GM18870 (cell line): ENCODE data around the gene SLC38A10.
"Not testable (repeated sequence)": the region's sequence is repeated elsewhere in the genome, so short reads cannot be mapped to it uniquely, and the experiment has no call there.

Experiments
- ATAC-seq: cut with Tn5 transposase; IDR thresholded peaks from one replicate; pipeline ENCODE4 v1.9.1; 2021; ENCODE audit warnings: moderate library complexity; ENCODE audit not compliant: unreplicated experiment

Gene SLC38A10

DNA sequence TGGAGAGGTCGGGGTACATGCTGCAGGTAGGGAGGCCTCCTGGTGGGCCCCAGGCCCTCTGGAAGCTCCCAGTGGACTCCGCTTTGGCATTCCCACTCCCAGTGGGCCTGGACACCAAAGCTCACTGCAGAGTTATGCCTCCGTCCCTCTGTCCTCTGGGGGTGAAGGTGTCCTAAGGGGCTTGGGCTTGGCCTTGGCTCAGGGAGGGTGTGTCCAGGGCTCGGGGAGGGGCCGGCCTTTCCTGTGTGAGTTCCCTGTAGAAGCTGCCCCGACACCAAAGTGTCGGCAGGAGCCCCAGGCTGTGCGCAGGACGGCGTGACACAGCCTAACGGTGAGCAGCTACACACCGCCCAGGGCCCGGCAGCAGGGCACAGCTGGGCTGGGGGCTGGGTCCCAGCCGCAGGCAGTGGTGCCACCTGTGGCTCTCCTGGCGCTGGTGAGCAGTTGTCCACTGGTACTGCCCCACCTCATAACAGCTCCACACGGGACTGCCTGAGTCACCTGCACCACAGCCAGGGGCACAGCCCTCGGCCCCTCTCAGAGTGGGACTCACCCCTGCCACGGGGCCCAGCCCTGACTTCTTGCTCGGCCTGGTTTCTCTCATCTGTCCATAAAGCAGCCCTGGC is 62.4 kb downstream of the SLC38A10 start:
- ATAC-seq = no peak

DNA sequence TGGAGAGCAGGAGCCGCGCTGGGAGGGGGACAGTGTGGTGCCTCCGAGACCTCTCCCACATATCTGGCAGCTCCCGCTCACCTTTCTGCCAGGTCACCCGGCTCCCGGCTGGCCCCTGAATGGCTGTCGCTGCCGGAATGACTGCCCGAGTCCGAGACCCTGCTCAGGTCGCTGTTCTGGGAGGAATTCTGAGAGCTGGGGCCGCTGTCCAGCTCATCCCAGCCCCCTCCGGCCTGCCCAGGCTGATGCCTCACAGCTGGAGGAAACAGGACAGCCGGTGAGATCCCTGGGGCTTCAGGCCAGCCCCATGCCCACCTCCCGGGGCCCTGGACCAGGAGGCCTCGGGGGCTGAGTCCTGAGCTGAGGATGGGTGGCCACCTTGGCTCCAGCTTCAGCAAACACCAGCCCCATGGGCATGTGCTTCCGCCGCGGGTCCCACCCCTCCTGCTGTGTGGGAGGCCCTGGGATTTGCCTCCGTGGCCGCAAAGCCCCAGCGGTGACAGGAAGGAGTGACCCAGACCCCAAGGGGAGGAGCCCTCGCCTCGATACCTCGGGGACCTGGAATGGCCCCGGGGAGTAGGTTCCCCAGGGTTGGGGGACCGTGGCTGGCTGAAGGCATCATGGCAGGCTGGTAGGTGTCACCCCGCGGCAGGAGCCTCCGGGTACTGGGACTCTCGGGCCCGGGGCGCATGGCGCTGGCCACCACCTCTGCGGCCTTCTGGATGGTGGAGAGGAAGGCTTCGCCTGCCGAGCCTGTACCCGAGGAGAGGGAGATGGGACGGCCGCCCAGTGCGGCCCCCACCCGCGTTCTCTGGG is 63.1 kb downstream of the SLC38A10 start:
- no peak for ATAC-seq

DNA sequence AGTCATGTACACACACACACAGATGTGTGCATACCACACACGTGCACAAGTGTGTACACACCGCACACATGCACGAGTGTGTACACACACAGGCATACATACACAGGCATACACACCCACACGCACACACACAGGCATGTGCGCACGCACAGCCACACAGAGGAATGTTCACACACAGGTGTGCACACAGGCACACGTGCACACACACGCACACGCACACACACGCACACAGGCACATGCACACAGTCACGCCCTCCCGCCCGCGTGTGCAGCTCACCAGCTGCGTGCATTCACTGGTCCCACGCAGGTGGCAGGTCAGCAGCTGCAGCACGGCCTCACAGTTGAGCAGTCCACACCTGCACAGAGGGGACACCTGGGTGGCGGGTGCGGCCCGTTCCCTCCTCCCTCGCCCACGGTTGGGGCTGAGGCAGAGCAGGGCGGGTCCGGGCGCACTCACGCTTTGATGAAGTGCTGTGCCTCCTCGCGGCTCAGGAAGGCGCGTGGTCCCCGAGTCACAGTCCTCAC is 63.9 kb downstream of the SLC38A10 start:
- no peak for ATAC-seq

DNA sequence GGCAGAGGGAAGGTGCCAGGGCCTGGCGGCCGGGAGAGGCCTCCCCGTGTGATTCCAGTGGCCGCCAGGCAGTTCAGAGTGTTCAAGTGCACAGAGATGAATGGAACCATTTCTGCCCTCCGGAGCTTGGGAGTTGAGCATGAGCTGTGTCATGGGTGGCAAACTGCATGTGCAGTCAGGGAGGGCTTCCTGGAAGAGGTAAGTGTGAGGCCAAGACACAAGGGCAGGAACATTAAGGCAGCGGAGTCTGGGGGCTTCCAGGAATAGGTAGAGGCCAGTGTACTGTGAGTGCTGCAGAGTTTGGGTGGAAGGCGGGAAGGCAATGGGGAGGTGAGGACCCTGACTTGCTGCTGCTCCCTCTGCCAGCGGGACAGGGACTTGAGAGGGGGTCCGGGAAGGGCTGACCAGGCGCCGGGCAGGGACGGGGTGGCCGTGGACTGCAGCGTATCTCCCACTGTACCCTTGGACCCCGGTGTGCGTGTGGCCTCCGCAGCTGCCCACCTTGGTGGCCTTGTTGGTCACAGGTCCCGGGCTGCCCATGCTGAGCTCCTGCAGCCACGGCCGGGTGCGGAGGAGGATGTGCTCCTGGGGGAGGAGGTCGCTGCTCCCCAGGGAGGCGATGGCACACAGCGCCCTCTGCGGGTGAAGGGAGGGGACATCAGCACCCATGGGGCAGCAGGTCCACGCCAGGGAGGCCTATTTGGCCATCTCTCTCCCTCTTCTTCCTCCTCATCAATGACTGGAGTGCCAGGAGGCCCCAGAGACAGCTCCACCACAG is 64.9 kb downstream of the SLC38A10 start:
- no peak for ATAC-seq

DNA sequence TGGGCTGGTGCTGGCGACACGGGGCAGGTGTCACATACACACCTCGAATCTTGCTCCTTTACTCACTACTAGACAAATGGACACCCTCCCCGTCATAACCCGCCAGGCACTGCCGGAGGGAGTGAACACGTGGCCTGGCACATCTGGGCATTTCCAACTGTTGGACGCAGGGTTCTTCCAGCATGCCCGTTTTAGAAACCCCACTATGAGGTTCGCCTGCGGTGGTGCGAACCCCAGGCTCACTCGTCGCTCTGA is 65.5 kb downstream of the SLC38A10 start:
- no peak for ATAC-seq

DNA sequence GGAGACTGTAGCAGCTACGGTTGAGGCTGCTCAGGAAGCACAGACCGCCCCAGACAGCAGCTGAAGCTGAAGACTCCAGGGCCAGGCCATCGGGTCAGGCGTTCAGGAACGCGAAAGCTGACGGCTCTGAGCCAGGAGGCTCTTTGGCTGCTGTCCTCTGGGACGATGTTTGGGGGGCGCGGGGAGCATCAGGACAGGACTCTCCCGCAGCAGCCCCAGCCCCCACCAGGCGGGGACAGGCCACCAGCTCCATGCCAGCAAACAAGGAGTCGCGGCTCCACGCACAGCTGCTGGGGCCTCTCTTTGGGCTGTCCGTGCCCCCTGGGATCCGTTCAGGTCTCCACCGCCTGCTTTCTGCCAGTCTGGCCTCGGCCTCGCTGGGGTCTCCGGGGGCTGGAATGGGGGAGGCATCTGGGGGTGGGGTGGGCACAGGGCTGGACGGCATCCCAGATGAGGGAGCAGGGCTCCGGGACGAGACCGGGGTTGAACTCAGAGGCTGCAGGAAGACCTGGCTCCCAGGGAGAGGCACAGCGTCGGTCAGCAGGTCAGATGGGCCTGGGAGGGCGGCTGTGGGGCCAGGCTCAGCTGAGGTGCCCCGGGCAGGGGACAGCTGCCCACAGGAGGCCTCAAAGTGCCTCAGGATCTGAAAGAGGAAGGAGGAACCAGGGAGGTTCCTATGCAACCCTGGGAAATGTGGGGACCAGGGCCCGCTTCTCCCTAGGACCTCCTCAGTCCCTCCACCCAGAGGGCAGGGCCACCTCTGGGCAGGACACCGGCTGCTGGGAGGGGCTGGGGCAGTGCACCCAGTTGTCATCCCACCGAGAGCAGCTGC is 66.1 kb downstream of the SLC38A10 start:
- ATAC-seq = no peak

DNA sequence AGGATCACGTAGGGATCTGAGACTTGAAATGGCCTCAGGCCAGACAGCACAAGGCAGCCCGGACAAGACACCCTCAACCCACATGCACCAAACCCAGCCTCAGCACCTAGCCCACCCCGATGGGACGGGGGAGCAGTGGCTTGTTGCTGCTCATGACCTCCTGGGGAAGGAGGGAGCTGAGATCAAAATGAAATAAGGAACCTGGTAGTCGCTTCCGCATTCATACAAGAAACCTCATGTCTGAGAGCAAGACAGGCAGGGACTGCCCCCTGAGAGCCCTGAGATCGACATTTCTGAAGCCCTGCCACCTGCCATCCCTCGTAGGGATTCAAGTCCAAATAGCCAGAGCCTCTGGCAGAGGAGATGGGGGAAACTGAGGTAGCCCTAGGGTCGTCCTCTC is 66.7 kb downstream of the SLC38A10 start:
- no peak for ATAC-seq

DNA sequence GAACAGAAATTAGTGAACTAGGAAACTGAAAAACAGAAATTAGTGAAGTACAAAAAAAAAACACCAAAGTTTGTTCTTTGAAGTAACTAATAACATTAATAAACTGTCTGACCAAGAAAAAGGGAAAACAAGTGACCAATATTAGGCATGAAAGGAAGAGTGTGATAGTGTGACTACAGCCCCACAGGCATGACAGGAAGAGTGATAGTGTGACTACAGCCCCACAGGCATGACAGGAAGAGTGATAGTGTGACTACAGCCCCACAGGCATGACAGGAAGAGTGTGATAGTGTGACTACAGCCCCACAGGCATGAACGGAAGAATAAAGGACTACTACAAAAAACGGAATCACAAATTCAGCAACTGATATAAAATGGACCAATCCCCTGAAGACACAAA is 67.5 kb downstream of the SLC38A10 start:
- not testable (repeated sequence) for ATAC-seq

DNA sequence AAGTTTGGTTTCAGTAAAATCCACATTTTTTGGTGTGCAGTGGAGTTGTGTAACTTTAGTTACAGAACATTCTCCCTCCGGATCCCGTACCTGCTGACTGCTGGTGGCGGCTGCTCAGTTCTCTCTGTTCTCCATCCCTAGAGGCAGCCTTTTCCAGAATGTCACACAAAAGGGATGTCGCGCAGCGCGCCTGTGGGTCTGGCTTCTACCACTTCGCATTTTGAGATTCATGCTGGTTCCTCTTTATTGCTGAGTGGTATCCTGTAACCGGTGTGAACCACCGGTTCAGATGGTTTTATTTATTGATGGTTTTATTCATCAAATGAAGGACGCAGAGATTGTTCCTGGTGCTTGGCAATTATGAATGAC is 71.4 kb downstream of the SLC38A10 start:
- no peak for ATAC-seq

DNA sequence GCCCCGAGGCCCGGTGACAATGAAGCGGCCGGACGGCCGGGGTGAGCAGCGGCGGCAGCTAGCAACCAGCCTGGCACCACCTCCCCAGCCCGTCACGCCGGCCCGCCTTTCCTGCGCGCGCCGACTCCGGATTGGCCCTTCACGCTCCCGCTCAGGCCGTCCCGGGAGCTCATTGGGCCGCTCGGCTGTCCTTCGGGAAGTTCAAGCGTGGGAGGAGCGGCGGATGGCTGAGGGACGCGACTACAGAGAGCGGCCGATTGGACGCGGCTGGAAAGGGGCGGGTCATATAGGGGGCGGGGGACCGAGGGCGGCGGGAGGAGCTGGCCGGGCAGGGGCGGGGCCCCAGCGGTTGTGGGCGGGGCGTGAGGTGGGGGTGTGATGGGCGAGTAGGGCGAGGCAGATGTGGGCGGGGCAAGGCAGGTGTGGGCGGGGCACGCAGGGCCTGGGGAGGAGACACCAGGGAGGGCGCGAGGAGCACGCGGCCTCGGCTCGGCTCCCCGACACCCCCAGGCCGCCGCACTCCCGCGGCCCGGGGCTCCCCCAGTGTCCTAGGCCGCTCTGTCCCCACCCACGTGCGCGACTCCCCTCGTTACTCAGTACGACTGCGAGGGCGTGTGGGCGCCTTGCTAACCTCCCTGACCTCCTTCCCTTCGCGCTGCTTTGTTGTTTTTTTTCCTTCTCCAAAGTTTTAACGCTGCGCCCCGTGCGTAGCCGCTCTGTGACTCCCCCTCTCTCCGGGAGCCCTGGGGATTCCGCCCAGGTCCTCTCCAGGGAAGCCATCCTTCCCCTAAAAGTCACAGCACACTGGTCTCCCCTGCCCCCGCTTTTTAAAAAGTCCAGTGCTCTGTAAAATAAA is 72.0 kb downstream of the SLC38A10 start, which contains the start of gene CEP131:
Gene CEP131 (minus strand): TSS at position 60 of the 856 bp plus-strand sequence. CDS start 2,909 bp downstream, outside the sequence.
- peak; percentile 69 for ATAC-seq

DNA sequence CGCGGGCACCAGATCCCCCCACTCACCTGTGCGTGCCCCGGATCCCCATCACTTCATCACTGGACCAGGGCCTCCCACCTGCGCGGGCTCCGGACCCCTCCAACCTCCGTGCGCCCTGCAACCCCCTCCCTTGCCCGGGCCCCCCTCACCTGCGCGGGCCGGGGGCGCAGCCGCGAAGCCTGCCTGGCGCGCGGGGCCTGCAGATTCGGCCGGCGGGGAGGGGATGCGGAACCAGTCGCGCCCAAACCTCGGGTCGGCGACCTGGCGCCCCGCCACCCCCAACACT is 72.5 kb downstream of the SLC38A10 start:
- ATAC-seq = peak; percentile 7

DNA sequence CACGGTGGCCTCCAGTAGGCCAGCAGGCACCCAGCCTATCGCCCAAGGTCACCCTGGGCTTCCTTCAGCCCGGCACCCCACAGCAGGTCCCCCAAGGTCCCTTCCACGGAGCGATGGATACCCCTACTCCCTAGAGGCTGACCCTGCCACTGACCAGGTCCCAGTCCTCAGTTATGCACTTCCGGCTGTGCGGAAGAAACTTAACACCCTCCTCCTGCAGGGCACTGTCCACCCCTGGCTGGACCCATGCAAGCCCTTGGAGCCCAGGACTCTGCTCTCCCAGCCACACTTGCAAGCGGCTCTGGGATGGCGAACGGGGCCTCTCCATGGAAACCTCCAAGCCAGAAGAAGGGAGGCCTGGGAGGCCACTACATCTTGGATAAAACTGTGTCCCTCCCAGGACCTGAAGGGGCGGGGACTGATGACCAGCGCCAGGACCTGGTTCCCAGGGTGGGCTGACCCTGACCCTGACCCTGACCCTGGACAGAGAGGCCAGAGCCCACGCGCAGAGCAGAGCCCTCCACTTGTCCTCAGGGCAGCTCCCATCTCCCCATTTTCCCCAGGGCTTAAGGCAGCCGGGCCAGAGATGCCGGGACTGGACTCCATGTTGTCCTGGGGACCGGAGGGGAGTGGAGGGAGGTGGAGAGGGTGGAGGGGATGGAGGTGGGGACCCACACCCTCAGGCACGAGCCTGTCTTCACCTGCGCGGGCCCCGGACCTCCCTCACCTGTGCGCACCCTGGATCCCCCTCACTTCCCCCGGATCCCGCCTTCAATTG is 73.1 kb downstream of the SLC38A10 start:
- ATAC-seq = no peak

DNA sequence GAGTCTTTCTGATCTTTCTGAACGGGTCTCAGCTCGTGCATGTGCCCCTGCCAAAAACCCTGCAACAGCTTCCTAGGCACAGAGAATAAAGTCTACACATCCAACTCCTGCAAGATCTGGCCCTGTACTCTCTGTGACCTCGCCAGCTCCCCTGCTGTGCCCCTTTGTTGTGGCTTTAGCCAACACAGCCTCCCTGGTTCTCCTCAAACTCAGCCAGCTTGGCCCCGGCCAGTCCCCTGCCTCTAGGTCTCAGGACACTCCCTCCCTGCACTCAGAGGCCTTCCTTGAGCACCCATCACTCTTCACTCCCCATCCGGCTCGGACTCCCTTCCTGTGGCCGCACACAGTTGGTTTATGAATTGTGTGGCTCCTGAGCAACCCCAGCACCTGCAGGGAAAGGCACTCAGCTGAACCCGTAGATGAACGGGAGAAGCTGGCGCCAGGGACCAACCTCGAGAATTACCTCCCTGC is 73.7 kb downstream of the SLC38A10 start:
- ATAC-seq = no peak

DNA sequence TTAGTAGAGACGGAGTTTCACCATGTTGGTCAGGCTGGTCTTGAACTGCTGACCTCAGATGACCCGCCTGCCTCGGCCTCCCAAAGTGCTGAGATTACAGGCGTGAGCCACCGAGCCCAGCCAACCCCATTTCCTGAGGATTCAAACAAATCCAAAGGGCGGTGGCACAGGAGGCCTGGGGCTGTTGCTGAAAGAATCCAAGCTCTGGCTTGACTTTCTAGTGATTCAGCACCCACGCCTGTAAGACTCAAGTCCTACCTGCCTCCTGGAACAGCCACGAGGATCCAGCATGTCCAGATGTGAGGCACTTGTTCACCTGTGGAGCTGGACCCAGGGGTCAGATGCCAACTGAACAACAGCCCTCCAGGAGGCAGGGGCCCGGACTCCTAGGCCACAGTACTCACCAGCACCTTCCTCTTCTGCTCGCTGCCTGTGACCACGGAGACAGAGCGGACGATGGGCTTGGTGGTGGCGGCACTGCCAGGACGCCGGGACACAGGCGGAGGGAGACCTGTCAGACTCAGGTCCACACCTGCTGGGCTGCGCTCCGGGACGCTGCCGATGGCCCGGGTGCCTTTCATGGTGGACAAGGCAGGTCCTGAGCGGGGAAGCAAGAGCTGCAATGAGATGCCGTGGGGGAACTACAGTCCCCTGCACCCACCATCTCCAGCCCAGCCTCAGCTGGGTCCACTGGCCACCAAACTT is 75.5 kb downstream of the SLC38A10 start:
- ATAC-seq = no peak

DNA sequence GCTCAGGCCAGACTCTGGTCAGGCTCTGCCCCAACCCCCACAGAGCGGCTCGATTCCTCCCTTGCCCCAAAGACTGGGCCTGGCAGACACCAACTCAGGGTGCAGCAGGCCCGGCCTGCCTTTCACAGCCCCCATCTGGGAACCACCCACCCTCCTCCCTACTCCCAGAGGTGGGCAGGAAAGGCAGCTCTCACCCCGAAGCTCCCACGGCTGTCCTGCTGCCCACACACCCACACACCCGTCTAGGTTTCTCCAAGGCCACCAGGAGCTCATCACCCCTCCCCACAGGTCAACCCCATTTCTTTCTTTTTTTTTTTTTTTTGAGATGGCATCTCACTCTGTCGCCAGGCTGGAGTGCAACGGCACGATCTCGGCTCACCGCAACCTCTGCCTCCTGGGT is 76.1 kb downstream of the SLC38A10 start:
- no peak for ATAC-seq

DNA sequence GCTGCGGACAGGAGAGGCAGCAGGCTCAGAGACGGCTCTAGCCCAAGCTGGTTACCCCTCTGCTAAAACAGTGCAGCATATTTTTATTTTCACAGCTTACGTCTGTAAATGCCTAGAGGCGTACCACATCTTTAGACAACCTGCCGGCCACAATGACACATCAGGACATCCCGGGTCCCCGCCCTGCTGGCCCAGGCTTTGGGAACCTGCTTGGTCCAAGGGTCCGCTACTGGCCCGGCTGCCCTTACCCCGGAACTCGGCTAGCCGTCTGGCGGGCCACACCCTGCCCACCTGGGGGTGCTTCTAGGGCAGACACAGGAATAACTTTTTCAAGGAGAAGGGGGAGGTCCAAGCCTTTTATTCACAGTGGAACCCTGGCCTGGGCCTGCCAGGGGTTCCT is 76.6 kb downstream of the SLC38A10 start:
- no peak for ATAC-seq

DNA sequence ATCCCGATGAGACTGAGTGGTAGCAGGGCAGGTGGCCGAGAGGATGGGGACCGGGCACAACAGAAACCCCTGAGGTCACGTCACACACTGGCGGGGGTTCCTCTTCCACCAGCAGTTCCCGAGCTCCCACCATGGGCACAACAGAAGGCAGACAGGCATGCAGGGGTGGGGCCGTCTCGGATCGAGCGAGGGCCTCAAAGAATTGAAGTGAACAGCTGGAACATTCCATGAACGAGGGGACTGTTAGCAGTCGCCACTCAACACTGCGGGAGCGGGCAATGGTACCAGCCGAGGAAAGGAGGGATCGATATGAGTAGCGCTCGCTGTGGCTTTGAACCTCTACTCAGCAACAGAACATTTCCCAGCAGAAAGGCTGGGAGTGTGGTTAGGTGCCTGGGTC is 77.6 kb downstream of the SLC38A10 start:
- ATAC-seq = no peak

DNA sequence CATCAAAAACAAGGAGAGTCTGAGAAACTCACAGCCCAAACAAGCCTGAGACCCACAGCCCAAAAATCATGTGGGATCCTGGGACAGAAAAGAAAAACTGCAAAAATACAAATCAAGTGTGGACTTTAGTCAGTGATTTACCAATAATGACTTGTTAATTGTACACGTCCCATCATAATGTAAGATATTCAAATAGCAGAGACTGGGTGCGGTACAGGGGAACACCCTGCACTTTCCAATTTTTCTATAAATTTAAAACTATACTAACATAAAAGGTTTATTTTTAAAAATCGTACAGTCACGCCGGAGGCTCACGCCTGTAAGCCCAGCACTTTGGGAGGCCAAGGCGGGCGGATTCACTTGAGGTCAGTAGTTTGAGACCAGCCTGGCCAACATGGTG is 81.1 kb downstream of the SLC38A10 start:
- ATAC-seq = no peak

DNA sequence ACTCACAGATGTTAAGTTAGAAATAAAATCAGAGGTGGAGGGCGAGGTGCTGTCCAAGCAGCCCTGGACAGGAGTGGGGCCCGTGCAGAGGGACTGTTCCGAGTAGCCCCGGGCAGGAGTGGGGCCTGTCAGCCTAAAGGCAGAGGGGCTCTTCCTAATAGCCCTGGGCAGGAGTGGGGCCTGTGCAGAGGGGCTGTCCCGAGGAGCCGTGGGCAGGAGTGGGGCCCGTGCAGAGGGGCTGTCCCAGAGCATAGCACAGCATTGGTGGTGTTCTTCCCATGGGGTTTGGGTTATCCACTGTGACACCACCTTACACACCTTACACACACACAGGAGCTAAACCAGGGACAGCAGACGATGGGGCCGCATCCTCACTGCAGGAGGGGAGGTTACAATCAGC is 82.7 kb downstream of the SLC38A10 start:
- ATAC-seq = no peak
